Left colon (tissue), 2 donors: ENCODE results near the gene EEFSEC. TPM values are rescaled to one million over a fixed set of nuclear protein-coding genes. Genes with fewer than 3 reads are reported as not detected.

Source experiments
- ATAC-seq: fragments of 200-7000 bp; cut with Tn5 transposase; one replicate; pipeline ENCODE4 v1.9.1; 2020; ENCODE audit warnings: mild to moderate bottlenecking, moderate library complexity
- DNase-seq, 2 donors: peaks; one replicate each; pipeline ENCODE4 v3.0.0-alpha.2; 2020
- intact Hi-C, 2 donors: fragments of 100-400 bp; cut with DNase I in 1 of 2; cut with micrococcal nuclease in 1 of 2; formaldehyde crosslinking; loops; one replicate each; pipeline versions ENCODE4 v1.11.2 to v1.14.0; 2022; cut with DNase I, micrococcal nuclease
- total RNA-seq, 2 donors: library from RNA; stranded (reverse); fragmentation: NEBNext Ultra II Directional; extraction: Animal tissue kit (Norgen Biotek cat#: 25700); gene quantifications; one replicate each; pipeline ENCODE4 v1.2.1, GENCODE V29; 2021
- donor health status: DM: no; HTN: no; CAD: no.
- donor health status: DM: yes; HTN: yes; CAD: no.

EEFSEC gene
- total RNA-seq, 2 donors from 2014 or later, result 7.3 to 10.5 TPM

- intact Hi-C loops, result no loop called here
- no peak for ATAC-seq
Observed at GRCh38 chr3:128256131-128256530, 102.8 kb downstream of the EEFSEC start.

GRCh38 chr3:128257632-128258031, 104.4 kb downstream of the EEFSEC start:
- intact Hi-C loops, result no loop called here
- no peak for DNase-seq

More at GRCh38 chr3:128256131-128256530, 102.8 kb downstream of the EEFSEC start:
- DNase-seq, result no peak

GRCh38 chr3:128260275-128260674, 107.0 kb downstream of the EEFSEC start:
- intact Hi-C loops, result no loop called here
- DNase-seq (no peak), ATAC-seq (no peak)

More at GRCh38 chr3:128257632-128258031, 104.4 kb downstream of the EEFSEC start:
- ATAC-seq, result peak; percentile 72

- intact Hi-C loops, result no loop called here
- DNase-seq (no peak), ATAC-seq (no peak)
Observed at GRCh38 chr3:128262457-128262856, 109.2 kb downstream of the EEFSEC start.

- intact Hi-C loops, result no loop called here
- no peak for DNase-seq
- no peak for ATAC-seq
Observed at GRCh38 chr3:128263118-128263517, 109.8 kb downstream of the EEFSEC start.

- ATAC-seq (no peak), DNase-seq (no peak)
- intact Hi-C loops, result no loop called here
Observed at GRCh38 chr3:128263946-128264345, 110.7 kb downstream of the EEFSEC start.

- no peak for DNase-seq
- intact Hi-C loops, result no loop called here
- ATAC-seq, result no peak
Observed at GRCh38 chr3:128266453-128266852, 113.2 kb downstream of the EEFSEC start.

GRCh38 chr3:128267541-128267940, 114.3 kb downstream of the EEFSEC start:
- DNase-seq, result no peak
- intact Hi-C loops, result no loop called here
- ATAC-seq, result no peak

GRCh38 chr3:128269006-128269775, 115.9 kb downstream of the EEFSEC start:
- DNase-seq, result no peak
- intact Hi-C loops, result no loop called here
- ATAC-seq, result no peak

- ATAC-seq (no peak), DNase-seq (no peak)
- intact Hi-C loops, result no loop called here
Observed at GRCh38 chr3:128269796-128270195, 116.5 kb downstream of the EEFSEC start.

GRCh38 chr3:128270559-128271492, 117.5 kb downstream of the EEFSEC start:
- intact Hi-C loops, result no loop called here
- no peak for ATAC-seq
- no peak for DNase-seq

- ATAC-seq (no peak), DNase-seq (no peak)
- intact Hi-C loops, result no loop called here
Observed at GRCh38 chr3:128271536-128272332, 118.5 kb downstream of the EEFSEC start.

GRCh38 chr3:128273109-128273840, 120.0 kb downstream of the EEFSEC start:
- no peak for ATAC-seq
- no peak for DNase-seq
- intact Hi-C loops, result no loop called here

GRCh38 chr3:128273841-128274573, 120.7 kb downstream of the EEFSEC start:
- ATAC-seq (no peak), DNase-seq (no peak)
- intact Hi-C loops, result no loop called here

- ATAC-seq, result no peak
- intact Hi-C loops, result no loop called here
- no peak for DNase-seq
Observed at GRCh38 chr3:128274837-128275236, 121.6 kb downstream of the EEFSEC start.

- intact Hi-C loops, result no loop called here
- no peak for ATAC-seq
Observed at GRCh38 chr3:128275316-128276145, 122.2 kb downstream of the EEFSEC start.

GRCh38 chr3:128276146-128276435, 122.8 kb downstream of the EEFSEC start:
- DNase-seq (no peak), ATAC-seq (no peak)
- intact Hi-C loops, result no loop called here

More at GRCh38 chr3:128275316-128276145, 122.2 kb downstream of the EEFSEC start:
- no peak for DNase-seq
